Measurements from ENCODE around the gene VPS35L. TPM values are rescaled to one million over a fixed set of nuclear protein-coding genes. Genes with fewer than 3 reads are reported as not detected.
A peak's percentile ranks its signal among the peaks of the same experiment; 100 is the strongest.

VPS35L gene
- polyA plus RNA-seq, 1 donor from 2014 or later: 38.2 TPM

DNA sequence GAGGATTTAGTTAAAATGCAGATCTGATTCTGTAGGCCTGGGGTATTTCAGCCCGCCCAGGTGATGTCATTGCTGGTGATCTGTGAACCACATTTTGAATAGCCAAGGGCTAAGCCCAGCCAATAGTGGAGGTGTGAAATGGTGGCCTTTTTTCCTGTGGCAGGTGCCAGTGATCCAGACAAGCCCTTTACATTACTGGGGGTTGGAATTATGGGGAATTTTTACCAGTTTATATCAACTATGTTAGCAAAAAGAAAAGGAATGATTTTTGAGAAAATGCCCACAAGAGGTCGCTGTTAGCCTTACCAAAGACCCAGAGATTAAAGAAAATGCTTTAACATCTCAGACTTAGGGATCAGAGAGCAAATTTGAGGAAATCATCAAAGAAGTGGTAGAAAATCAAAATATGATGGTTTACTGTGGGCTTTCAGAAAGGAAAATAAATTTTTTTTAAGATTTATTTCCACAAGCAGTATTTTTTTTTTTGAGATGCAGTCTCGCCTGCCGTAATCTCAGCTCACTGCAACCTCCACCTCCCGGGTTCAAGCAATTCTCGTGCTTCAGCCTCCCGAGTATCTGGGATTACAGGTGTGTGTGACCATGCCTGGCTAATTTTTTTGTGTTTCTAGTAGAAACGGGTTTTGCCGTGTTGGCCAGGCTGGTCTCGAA, 3.9 kb downstream of the VPS35L start:
- Mint-ChIP-seq H3K4me1 (peaks cover 16 to 18% (median 18%) of the 10 kb centered on the region in 3 donors), H3K4me3 (peak overlapping the region in 1 of 4 donors; percentile 73), H3K36me3 (peaks cover 2% of the 10 kb centered on the region), H3K9me3 (peaks cover 0 to 5% (median 0%) of the 10 kb centered on the region in 3 donors), H3K27ac (peak overlapping the region in 1 of 3 donors; percentile 46), H3K27me3 (no peaks in the 10 kb centered on the region)

DNA sequence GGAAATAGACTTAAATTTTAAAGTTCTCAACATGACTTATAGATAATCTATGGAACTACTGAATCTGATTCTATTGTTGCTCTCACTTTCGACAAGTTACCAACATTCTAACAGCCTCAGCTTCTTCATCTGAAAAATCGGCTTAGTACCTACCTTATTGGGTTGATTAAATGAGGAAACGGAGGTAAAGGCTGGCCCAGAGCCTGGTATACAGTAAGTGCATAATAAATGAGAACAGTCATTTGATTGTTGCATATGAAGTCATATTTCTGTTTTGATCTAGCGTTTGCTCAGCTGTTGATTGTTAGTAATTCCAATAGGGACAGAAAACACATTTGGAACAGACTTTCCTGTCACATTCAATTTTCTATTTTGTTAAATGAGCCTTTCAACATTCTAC, 4.6 kb downstream of the VPS35L start:
- Mint-ChIP-seq H3K4me3 (no peak overlapping the region), H3K27me3 (no peaks in the 10 kb centered on the region), H3K4me1 (peaks cover 14 to 16% (median 14%) of the 10 kb centered on the region in 3 donors), H3K36me3 (peaks cover 5% of the 10 kb centered on the region), H3K27ac (no peak overlapping the region), H3K9me3 (peaks cover 0 to 5% (median 0%) of the 10 kb centered on the region in 3 donors)

DNA sequence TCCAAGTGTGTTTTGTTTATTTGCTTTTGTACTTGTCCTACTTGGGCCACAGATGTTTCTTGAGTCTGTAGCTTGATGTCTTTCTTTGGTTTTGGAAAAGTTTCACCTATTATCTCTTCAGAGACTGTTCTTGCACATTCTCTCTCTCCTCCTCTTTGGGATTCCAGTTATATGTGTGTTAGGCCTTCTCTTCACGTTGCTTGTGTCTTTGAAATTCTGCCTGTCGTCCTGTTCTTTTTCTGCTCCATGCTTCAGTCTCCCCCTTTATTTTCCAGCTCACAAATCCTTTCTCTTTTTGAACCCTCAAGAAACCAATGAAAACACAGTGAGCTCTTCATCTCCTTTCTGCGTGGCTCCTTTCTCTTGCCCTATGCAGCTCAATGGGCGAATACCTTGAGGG, 7.9 kb downstream of the VPS35L start:
- H3K36me3 Mint-ChIP-seq: peaks cover 8% of the 10 kb centered on the region
- peaks cover 2 to 6% (median 3%) of the 10 kb centered on the region in 3 donors for H3K4me1 Mint-ChIP-seq
- peaks cover 0 to 5% (median 0%) of the 10 kb centered on the region in 3 donors for H3K9me3 Mint-ChIP-seq
- no peaks in the 10 kb centered on the region for H3K27me3 Mint-ChIP-seq
- H3K27ac Mint-ChIP-seq: no peak overlapping the region
- H3K4me3 Mint-ChIP-seq: no peak overlapping the region

- peaks cover 0 to 5% (median 0%) of the 10 kb centered on the region in 3 donors for H3K9me3 Mint-ChIP-seq
- H3K4me1 Mint-ChIP-seq: peaks cover 0 to 1% (median 0%) of the 10 kb centered on the region in 3 donors
- H3K27me3 Mint-ChIP-seq: no peaks in the 10 kb centered on the region
- no peak overlapping the region for H3K4me3 Mint-ChIP-seq
- no peak overlapping the region for H3K27ac Mint-ChIP-seq
- peaks cover 11% of the 10 kb centered on the region for H3K36me3 Mint-ChIP-seq
These were observed 10.9 kb downstream of the VPS35L start for GRCh38 chr16:19566362-19566761.

DNA sequence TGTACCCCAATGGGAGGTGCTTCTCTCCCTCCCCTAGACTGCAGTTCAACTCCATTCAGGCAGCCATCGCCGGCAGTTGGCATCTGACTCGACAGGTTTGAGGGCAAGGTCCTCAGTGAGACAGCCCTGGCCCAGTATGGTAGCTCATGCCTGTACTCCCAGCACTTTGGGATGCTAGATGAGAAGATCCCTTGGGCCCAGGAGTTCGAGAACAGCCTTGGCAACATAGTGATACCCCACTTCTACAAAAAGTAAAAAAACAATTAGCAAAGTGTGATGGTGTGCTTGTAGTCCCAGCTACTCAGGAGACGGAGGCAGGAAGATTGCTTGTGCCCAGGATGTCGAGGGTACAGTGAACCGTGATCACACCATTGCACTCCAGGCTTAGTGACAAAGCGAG, 12.1 kb downstream of the VPS35L start:
- H3K9me3 Mint-ChIP-seq: peaks cover 0 to 5% (median 0%) of the 10 kb centered on the region in 3 donors
- H3K27me3 Mint-ChIP-seq: no peaks in the 10 kb centered on the region
- H3K4me3 Mint-ChIP-seq: no peak overlapping the region
- H3K4me1 Mint-ChIP-seq: no peaks in the 10 kb centered on the region
- H3K36me3 Mint-ChIP-seq: peaks cover 11% of the 10 kb centered on the region
- no peak overlapping the region for H3K27ac Mint-ChIP-seq

DNA sequence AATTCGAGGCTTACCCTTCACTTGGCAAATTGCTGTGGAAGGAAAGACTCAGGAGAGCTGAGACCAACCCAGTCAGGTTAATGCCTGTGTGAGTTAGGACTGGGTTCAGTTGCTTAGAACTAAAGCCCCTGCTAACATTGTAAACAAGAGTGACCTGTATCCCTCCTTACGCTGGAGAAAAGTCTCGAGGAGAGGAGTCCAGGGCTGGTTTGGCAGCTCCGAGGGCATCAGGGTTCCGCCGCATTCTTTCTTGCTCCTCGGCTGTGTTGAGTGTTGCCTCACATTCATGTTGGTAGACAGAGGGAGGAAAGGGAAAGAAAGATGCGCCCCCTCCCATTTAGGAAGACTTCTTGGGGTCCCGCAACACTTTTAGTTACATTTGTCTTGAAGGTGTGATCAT, 18.5 kb downstream of the VPS35L start:
- H3K4me3 Mint-ChIP-seq: no peak overlapping the region
- peaks cover 0 to 4% (median 0%) of the 10 kb centered on the region in 3 donors for H3K9me3 Mint-ChIP-seq
- H3K27me3 Mint-ChIP-seq: no peaks in the 10 kb centered on the region
- H3K4me1 Mint-ChIP-seq: no peaks in the 10 kb centered on the region
- H3K36me3 Mint-ChIP-seq: peaks cover 21% of the 10 kb centered on the region
- H3K27ac Mint-ChIP-seq: no peak overlapping the region

DNA sequence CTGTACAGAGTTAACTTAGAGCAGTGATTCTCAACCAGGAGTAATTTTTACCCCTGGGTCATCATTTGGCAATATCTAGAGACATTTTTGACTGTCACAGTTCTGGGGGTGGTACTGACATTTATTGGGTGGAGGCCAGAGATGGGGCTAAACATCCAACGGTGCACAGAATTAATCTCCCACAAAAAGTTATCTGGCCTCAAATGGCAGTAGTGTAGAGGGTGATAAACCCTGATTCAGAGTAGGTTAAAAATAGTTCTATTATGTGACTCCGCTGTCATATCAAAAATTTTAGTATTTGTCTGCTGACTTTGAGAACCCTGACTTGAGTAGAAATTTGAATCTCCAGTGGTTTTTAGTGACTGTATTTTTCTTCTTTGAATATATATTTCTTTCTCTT, 19.1 kb downstream of the VPS35L start:
- H3K36me3 Mint-ChIP-seq: peaks cover 22% of the 10 kb centered on the region
- no peaks in the 10 kb centered on the region for H3K4me1 Mint-ChIP-seq
- no peak overlapping the region for H3K27ac Mint-ChIP-seq
- no peak overlapping the region for H3K4me3 Mint-ChIP-seq
- peaks cover 0 to 4% (median 0%) of the 10 kb centered on the region in 3 donors for H3K9me3 Mint-ChIP-seq
- no peaks in the 10 kb centered on the region for H3K27me3 Mint-ChIP-seq

- no peaks in the 10 kb centered on the region for H3K27me3 Mint-ChIP-seq
- H3K27ac Mint-ChIP-seq: no peak overlapping the region
- H3K4me1 Mint-ChIP-seq: no peaks in the 10 kb centered on the region
- H3K4me3 Mint-ChIP-seq: no peak overlapping the region
- peaks cover 45% of the 10 kb centered on the region for H3K36me3 Mint-ChIP-seq
- H3K9me3 Mint-ChIP-seq: peaks cover 4 to 10% (median 4%) of the 10 kb centered on the region in 3 donors
These were observed 23.0 kb downstream of the VPS35L start for GRCh38 chr16:19578378-19578971.

DNA sequence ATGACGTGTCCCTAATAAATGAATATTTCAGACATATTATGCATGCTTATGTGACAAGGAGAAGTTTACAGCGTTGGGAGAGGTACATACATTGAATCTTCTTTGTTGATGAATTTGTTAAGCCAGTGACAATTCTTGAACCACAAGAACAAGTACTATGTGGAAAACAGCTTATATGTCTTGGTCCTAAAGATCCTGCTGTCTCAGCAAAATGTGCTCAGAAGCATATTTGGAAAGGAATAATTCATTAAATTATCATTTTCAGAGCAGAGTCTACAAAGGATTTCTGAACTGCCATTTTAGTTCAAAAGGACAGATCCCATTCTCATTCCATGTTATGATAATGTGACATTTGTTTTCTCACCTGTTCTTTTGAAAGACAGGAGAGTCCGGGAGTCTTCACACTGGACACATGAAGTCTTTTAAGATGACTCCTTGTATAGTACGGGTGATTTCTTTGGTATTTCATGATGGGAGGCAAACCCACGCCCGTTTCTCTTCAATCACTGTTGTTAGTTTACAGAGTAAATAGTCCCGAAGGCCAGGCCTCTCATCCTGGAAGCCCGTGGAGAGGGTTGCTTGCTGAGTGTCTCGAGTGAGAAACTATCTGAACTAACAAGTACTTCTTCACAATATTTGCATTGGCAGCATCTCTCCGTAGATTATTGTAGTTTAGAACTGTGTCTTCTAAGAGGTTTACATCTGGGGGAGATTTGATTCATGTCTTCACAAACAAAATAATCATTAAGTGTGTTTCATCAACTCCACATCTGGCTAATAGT, 26.7 kb downstream of the VPS35L start:
- Mint-ChIP-seq H3K36me3 (peaks cover 49% of the 10 kb centered on the region), H3K4me3 (no peak overlapping the region), H3K9me3 (peaks cover 4 to 7% (median 4%) of the 10 kb centered on the region in 3 donors), H3K27ac (peak overlapping the region in 1 of 3 donors; percentile 37), H3K4me1 (peaks cover 5 to 9% (median 6%) of the 10 kb centered on the region in 3 donors), H3K27me3 (no peaks in the 10 kb centered on the region)

- Mint-ChIP-seq H3K27ac (peak overlapping the region in 1 of 3 donors; percentile 67), H3K4me3 (peak overlapping the region in 1 of 4 donors; percentile 65), H3K4me1 (peaks cover 5 to 9% (median 6%) of the 10 kb centered on the region in 3 donors), H3K9me3 (peaks cover 4 to 7% (median 4%) of the 10 kb centered on the region in 3 donors), H3K36me3 (peaks cover 42% of the 10 kb centered on the region), H3K27me3 (no peaks in the 10 kb centered on the region)
These were observed 28.3 kb downstream of the VPS35L start for GRCh38 chr16:19583665-19584300.

GRCh38 chr16:19588661-19589060, 33.2 kb downstream of the VPS35L start:
- no peaks in the 10 kb centered on the region for H3K9me3 Mint-ChIP-seq
- no peak overlapping the region for H3K27ac Mint-ChIP-seq
- H3K4me1 Mint-ChIP-seq: peaks cover 5 to 8% (median 6%) of the 10 kb centered on the region in 3 donors
- no peaks in the 10 kb centered on the region for H3K27me3 Mint-ChIP-seq
- no peak overlapping the region for H3K4me3 Mint-ChIP-seq
- peaks cover 23% of the 10 kb centered on the region for H3K36me3 Mint-ChIP-seq

DNA sequence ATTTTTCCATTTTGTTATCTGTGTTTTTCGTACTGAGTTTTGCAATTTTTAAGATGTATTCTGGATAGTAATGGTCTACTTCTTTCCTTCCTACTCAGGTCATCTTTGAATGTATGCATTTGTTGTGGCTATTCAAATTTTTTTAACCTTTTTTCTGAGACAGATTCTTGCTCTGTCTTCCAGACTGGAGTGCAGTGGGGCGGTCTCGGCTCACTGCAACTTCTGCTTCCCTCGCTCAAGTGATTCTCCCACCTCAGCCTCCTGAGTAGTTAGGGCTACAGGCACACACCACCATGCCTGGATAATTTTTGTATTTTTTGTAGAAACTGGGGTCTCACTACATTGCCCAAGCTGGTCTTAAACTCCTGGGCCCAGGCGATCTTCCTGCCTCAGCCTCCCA, 33.6 kb downstream of the VPS35L start:
- H3K27ac Mint-ChIP-seq: no peak overlapping the region
- H3K4me3 Mint-ChIP-seq: no peak overlapping the region
- H3K9me3 Mint-ChIP-seq: no peaks in the 10 kb centered on the region
- H3K36me3 Mint-ChIP-seq: peaks cover 19% of the 10 kb centered on the region
- no peaks in the 10 kb centered on the region for H3K27me3 Mint-ChIP-seq
- peaks cover under 1 to 4% (median 1%) of the 10 kb centered on the region in 3 donors for H3K4me1 Mint-ChIP-seq

DNA sequence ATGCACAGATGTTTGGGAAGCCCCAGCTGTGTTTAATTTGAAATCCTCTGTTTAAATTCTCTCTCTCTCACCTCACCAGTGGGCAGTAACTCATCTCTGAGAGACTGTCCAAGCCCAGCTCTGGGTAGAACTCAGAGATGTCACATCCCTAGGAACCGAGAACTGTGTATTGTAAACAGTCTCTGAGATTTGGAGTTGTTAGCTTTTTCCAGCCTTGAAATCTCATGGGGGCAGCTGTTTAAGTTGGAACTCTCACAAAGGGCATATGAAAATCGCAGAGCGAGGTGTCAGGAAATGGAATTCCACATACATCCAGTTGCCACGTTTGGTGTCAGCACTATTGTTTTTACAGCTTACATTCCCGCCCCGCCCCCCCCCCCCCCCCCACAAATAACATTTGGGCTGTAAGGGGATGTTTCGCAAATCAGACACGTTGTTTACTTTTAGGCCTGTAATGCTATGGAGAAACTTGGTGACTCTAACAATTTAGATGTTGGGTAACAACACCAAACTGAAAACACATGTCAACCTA, 34.3 kb downstream of the VPS35L start:
- Mint-ChIP-seq H3K27ac (no peak overlapping the region), H3K36me3 (peaks cover 19% of the 10 kb centered on the region), H3K9me3 (no peaks in the 10 kb centered on the region), H3K27me3 (no peaks in the 10 kb centered on the region), H3K4me1 (peaks cover 0 to 3% (median 0%) of the 10 kb centered on the region in 3 donors), H3K4me3 (no peak overlapping the region)

DNA sequence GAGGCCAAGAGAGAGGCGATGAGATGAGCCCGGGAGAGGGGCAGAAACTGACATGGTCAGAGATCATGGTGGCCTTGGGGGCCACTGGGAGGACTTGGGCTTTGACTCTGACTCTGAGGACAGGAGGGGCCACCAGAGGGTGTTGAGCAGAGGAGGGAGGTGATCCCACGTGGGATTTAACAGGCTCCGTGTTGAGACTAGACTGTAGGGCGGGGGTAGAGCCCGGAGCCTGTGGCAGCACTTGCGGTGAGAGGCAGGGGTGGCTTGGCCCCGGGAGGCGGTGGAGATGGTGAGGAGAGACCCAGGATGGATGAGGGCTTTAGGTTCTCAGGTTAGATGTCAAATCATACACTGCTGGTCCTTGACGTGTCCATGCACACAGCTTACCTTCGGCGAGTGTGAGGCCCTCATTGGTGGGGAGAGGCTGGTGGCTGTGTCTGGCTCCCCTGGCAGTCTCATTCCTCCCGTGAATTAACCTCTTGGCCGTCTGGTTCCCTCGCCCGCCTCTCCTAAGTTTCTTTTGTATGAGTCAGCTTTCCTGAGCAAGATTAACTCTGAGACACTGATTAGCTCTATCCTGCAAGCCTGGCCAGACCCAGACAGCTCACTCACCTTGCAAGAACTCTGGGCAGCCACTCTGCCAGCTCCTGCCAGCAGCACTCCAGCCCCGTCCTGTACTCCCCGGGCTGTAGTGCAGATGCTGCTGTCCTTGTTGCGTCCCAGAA, 39.7 kb downstream of the VPS35L start:
- H3K9me3 Mint-ChIP-seq: no peaks in the 10 kb centered on the region
- no peak overlapping the region for H3K27ac Mint-ChIP-seq
- peaks cover 11% of the 10 kb centered on the region for H3K36me3 Mint-ChIP-seq
- H3K4me3 Mint-ChIP-seq: no peak overlapping the region
- no peaks in the 10 kb centered on the region for H3K27me3 Mint-ChIP-seq
- no peaks in the 10 kb centered on the region for H3K4me1 Mint-ChIP-seq
